ENCODE results near the gene ZNF358.

- TF ChIP-seq CTCF (IDR thresholded peaks at IDR 0.05) (no peak), POLR2A (IDR thresholded peaks at IDR 0.05) (no peak)
These were observed 25.5 kb downstream of the ZNF358 start for GRCh38 chr19:7541475-7541824.

Measured in testis (tissue), 2 donors.